Fibroblast of lung (primary cell): ENCODE measurements around the gene ADCYAP1R1.

Source experiments
- EZH2 ChIP-seq: IDR thresholded peaks from 2 replicates; pipeline ENCODE4 v1.5.1; 2012; ENCODE audit warnings: low read length, control low read depth, mild to moderate bottlenecking; ENCODE audit errors: missing control alignments
- TF ChIP-seq, protein P1 (sequence below), 2 donors: IDR thresholded peaks in 1 of 2; conservative IDR thresholded peaks in 1 of 2; 1 replicate in 1 of 2; 2 replicates in 1 of 2; pipeline ENCODE4 v1.5.1; 2011 to 2012; ENCODE audit warnings: low read length in 2 of 2, control low read depth in 1 of 2, inconsistent platforms in 1 of 2, low read depth in 1 of 2, mild to moderate bottlenecking in 1 of 2

DNA sequence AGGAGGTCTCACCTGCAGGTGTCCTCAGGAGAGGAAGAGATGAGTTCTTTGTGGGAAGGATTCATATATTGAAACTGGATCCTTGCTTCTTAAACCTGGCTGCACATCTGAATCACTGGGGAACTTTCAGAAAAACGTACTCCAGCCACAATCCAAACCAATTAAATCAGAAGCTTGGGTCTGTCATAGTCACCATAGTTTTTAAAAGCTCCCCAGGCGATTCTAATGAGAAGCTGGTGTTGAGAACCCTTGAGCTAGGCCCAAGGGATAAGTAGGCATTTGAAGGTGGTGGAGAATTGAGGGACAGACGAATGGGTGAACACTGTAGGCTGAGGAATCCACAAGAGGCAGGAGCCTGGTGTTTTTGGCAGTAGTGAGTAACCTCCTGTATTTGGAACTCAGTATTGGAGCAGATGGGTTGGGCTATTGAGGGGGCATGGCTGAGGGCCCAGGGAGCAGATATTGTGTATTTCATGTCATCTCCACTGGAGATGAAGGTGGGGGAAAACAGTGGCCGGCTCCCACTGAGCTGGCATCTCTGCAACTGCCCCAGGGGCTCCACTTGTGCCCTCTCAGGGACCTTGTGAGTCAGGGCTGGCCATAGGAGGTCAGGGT lies 14.5 kb downstream of the ADCYAP1R1 start:
- TF ChIP-seq, protein P1, sequence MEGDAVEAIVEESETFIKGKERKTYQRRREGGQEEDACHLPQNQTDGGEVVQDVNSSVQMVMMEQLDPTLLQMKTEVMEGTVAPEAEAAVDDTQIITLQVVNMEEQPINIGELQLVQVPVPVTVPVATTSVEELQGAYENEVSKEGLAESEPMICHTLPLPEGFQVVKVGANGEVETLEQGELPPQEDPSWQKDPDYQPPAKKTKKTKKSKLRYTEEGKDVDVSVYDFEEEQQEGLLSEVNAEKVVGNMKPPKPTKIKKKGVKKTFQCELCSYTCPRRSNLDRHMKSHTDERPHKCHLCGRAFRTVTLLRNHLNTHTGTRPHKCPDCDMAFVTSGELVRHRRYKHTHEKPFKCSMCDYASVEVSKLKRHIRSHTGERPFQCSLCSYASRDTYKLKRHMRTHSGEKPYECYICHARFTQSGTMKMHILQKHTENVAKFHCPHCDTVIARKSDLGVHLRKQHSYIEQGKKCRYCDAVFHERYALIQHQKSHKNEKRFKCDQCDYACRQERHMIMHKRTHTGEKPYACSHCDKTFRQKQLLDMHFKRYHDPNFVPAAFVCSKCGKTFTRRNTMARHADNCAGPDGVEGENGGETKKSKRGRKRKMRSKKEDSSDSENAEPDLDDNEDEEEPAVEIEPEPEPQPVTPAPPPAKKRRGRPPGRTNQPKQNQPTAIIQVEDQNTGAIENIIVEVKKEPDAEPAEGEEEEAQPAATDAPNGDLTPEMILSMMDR (conservative IDR thresholded peaks at IDR 0.05 in 1 of 2, IDR thresholded peaks at IDR 0.05 in 1 of 2; ENCODE audit: low read depth in 1 of 2, low read length in 2 of 2), result no peak
- TF ChIP-seq EZH2, result no peak
